ENCODE results near the gene PTPN12.

Gene PTPN12

GRCh38 chr7:77662869-77663268 lies 125.8 kb downstream of the PTPN12 start:
- DNase-seq, result no peak

- DNase-seq, result no peak
Observed at GRCh38 chr7:77664715-77665114, 127.6 kb downstream of the PTPN12 start.

- no peak for DNase-seq
Observed at GRCh38 chr7:77665161-77665560, 128.1 kb downstream of the PTPN12 start.

- DNase-seq, result no peak
Observed at GRCh38 chr7:77667459-77668086, 130.5 kb downstream of the PTPN12 start.

GRCh38 chr7:77674878-77675277 lies 137.8 kb downstream of the PTPN12 start:
- no peak for DNase-seq

GRCh38 chr7:77679608-77680007 lies 142.5 kb downstream of the PTPN12 start:
- DNase-seq, result no peak

- DNase-seq, result no peak
Observed at GRCh38 chr7:77680266-77680665, 143.2 kb downstream of the PTPN12 start.

- DNase-seq, result no peak
Observed at GRCh38 chr7:77684030-77684429, 146.9 kb downstream of the PTPN12 start.

GRCh38 chr7:77685233-77685632 lies 148.1 kb downstream of the PTPN12 start:
- DNase-seq, result no peak

GRCh38 chr7:77687100-77687746 lies 150.1 kb downstream of the PTPN12 start:
- DNase-seq, result no peak

- DNase-seq, result no peak
Observed at GRCh38 chr7:77687747-77688144, 150.7 kb downstream of the PTPN12 start.

Data from nucleus accumbens (tissue), 56 donors.